Putamen (tissue), 1 donor: ENCODE measurements around the gene LANCL3.
"Not testable (repeated sequence)": the region's sequence is repeated elsewhere in the genome, so short reads cannot be mapped to it uniquely, and the experiment has no call there.

Experiments used
- DNase-seq: peaks from one replicate; pipeline ENCODE4 v3.0.0-alpha.2; 2016; ENCODE audit warnings: low spot score

LANCL3 gene

DNA sequence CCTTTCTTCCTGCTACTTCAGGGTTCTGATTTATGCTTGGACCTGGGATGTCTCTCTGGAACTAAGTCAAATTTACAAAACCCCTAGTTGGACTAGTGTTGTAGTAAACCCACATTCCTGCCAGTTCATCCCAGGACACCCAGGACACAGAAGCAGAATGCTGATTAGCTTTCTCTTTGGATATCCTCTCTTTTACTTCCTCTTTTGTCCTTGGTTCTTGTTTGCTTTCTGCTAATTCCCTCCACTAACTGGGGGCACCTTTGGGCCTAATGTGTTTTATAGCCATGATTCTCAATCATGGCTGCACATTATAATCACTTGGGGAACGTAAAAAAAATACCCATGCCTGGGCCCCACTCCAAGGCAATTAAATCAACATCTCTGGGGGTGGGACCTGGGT, 42.5 kb downstream of the LANCL3 start:
- DNase-seq = no peak

DNA sequence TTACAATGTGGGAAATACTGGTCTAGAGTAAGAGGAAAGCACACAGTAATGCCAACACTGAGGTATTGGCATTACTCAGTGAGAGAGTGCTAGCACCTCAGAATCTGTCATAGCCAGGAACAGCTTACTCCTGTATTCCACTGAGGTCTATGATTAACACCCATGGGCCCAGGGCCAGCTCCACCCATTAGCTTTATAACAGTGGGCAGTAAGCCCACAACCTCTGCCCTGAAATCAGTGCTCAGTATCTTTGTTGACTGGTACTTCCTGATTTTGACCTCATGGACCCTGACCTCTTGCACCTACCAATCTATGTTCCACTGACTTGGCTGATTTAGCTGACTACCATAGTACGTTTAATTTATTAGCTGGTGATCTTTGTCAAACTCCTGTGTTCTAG, 56.1 kb downstream of the LANCL3 start:
- DNase-seq = no peak

DNA sequence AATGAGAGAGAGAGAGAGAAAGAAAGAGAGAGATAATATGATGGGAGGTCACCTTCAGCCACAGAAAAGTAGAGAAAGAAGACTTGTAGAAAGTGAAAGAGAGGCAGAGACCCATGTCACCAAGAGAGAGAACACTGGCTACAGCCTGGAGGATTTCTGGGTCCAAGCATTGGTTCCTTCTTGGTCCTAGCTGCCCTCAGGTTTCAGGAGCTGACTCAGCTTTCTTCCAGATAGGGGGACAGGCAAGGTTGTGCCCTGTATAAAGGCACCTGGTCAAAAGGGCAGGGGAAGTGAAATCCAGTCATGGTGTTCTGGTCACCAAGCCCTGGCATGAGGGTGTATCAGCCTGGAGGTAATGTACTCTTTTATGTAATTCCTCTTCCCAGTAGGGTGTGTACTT, 66.6 kb downstream of the LANCL3 start:
- DNase-seq = no peak

DNA sequence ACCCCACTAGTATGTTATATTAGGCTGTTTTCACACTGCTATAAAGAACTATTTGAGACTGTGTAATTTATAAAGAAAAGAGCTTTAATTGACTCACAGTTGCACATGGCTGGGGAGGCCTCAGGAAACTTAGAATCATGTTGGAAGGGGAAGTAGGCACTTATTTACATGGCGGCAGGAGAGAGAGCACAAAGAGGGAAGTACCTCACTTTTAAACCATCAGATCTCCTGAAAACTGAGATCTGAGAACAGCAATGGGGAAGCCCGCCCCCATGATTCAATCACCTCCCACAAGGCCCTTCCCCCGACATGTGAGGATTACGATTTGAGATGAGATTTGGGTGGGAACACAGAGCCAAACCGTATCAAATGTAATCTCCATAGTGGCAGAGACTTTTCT, 68.7 kb downstream of the LANCL3 start:
- DNase-seq = no peak

DNA sequence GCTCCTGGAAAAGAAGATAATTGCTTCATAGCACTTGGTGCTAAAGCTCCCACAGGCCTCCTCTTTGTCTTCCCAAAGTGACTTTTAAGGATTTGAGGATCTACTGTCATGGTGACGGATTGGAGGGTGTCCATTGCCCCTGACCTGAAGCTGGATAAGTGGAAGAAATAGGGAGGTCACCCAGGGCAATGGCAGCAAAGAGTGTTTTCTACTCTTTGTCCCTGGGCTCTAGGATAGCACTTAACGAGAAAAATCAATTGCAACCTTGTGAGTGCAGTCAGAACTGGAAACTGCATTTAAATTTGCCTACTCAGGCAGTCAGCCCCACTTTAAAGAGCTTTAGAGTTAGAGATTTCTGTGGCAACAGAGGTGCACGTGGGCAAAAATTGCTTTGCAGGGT, 70.4 kb downstream of the LANCL3 start:
- no peak for DNase-seq

DNA sequence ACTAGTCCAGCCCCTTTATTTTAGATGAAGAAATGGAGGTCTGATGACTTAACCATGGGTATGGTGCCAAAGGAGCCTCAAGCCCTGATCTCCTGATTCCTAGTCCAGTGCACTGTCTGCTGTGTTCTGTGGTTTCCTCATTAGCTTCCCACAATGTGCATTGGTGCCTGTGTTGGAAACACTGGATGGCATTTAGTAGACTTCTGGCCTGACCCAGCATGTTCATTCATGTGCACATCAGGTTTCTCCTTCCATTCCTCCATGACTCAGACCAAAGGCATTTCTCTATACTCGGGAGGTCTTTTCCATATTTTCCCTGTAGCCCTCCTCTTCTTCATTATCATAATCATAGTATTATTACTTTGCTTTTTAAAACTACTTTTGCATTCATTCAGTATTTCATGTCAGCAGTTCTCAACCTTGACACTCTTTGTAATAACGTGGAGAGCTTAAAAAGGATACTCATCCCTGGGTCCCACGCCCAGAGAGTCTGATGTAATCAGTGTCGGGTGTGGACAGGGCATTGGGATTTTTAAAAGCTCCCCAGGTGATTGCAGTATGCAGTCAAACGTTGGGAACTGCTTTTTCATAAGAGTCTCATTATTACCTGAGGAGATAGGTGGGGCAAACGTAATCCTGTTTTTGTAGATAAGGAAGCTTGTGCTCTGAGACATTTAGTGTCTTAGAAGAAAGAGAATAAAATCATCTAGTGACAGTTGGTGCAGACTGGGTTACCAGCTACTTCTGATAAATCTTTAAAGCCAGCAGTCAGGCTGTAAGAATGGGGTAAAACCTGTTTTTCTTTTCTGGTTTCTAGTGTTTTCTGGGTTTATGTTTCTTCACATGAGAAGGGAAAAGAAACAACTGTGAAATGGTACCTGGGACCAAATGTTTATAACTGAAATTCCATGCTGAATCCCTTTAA, 73.2 kb downstream of the LANCL3 start:
- no peak for DNase-seq

DNA sequence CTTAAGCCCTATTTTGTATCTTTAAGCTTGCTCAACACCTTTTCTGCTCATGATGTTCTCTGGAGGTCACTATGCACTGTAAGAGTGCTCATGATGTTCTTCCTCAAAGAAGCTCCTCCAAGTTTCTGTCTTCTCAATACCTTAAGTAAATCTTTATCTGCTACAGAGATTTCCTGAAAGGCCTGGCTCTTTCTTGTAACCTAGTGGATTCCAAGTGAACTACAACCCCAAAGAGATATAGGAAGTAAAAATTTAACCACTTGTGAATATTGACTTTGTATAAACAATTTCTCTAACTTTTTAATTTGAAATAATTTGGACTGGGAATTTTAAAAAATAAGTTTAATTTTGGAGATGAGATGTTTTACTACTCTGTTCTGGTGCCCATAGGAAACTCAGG, 74.8 kb downstream of the LANCL3 start:
- DNase-seq = no peak

DNA sequence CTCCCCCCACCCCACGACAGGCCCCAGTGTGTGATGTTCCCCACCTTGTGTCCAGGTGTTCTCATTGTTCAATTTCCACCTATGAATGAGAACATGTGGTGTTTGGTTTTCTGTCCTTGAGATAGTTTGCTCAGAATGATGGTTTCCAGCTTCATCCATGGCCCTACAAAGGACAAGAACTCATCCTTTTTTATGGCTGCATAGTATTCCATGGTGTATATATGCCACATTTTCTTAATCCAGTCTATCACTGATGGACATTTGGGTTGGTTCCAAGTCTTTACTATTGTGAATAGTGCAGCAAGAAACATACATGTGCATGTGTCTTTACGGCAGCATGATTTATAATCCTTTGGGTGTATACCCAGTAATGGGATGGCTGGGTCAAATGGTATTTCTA, 79.4 kb downstream of the LANCL3 start:
- not testable (repeated sequence) for DNase-seq

DNA sequence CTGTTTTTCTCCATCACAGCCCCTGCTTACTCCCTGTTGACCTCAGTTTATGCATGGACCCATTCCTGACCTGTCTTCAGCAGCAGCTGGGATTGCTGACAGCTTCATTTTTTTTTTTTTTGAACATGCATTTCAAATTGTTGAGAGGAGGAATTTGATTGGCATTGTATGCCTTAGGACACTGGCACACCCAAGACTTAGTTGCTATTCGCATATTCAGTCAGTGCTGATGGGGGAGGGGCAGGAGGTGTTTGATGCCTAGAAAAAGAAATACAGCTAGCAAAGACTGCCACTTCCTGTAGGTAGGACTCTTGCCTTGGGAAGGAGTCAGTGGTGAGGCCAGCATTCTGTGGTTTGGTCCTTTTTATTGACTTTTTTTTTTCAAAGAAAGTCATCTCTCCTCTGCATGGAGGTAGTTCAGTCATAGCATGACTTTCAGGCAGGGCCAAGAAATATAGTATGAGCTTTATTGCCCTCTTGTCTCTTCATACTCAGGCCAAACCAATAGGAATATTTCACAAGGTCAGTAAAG, 80.5 kb downstream of the LANCL3 start:
- no peak for DNase-seq

DNA sequence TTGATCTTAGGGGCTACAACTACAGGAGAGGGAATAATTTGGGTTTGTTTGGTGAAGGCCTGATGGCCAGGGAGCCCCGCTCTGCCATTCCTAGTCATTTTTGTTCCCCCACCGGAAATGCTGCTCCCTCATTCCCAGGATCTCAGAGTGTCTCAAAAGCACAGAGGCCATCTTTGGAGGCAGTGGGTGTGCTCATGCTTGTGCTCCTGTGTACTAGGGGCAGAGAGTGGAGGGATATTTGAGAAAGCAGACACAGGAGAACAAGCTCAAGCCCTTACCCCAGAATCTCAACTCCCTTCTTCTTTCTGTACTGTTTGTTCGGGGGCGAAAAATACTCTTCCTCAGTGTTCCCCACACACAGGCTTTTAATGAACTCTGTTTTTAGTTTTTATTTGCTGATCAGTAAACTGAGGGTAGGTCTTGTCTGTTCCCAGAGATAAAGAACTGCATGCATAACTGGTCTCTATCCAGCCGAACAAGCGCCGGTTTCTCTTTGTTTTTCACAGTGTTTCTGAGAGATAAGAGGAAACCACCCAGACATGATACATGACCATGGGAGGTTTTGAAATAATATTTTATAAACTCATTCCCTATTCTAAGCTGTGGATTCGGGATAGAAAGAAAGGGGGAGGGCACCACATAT, 81.2 kb downstream of the LANCL3 start:
- no peak for DNase-seq

DNA sequence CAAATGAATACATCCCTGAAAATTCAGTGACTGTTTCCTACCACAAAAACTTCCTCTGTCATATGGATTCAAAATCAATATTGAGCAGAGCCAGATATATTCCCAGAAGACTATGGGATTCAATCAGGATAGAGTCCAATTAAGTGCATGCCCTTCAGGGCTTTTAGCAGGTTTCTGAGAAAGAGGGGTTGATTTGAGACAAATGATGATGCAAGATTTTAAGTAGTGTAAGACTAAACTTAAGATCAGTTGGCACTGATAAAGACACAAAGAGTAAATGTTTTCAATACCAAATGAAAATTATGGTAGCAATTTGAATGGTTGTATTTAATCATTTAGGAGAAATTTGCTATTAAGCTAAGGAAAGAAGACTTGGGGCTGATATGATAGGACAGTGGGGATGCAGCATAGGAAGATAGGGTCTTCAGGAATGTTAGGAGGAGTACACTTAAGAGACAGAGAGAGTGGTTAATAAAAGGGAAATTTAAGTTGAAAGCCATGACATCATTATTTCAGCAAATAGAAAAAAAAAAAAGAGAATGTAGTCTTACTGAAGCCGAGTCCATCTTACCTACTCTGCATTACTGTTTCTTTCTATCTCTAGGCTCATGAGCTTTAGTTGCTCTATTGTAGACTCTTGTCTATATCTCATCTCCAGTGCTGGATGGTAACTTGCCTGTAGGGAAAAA, 82.1 kb downstream of the LANCL3 start:
- no peak for DNase-seq

DNA sequence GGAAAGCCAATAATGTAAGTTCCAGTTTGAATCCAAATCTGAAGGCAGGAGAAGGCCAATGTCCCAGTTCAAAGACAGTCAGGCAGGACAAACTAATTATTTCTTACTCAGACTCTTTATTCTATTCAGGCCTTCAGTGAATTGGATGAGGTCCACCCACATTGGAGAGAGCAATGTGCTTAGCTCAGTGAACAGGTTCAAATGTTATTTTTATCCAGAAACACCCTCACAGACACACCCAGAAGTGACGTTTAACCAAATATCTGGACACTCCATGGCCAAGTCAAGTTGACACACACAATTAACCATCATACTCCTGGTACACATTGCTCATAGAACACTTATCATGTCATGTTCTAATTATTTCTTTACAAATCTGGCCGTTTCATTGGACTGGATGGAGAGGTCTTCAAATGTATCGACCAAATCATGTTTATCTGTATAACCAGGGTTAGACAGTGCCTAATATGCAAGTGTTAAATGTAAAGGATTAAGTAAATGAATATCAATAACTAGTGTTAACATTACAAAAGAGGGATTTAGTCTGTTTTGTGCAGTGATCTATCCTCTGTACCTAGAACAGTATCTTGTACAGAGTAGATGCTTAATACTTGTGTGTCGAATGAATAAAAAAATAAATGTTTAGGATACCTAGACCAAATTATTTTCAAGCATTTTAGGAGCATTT, 87.0 kb downstream of the LANCL3 start:
- no peak for DNase-seq

DNA sequence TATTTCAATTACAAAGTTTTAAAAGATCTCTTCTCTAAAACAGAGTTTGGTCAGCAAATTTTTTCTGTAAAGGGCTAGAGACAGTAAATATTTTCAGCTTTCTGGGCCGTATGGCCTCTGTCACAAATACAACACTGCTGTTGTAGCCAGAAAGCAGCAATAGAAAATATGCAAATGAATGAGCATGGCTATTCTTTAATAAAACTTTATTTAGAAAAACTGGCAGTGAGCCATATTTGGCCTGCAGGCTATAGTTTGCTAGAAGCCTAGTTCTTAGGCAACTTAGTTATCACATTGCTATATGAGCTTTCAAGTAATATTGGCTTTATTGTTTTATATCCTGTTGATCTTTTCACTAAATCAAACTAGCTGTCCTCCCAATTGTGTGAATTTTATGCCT, 87.6 kb downstream of the LANCL3 start:
- DNase-seq = no peak

DNA sequence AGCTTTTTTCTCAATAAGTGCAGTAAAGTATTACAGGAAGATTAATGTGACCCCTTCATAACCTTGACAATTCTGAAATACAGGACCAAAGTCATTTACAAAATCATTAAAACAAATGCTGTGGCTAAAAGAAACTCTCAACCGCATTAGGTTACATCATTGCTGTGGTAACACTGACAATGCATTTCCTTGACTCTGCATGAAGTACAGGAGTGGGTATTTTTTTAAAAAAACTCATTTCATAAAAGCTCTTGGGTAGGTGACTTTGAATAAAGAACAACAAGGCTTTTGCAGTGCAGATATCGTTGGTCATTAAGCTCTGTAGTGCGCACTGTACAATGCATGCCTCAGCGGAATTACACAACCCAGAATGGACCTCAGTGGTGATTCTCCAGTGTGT, 90.7 kb downstream of the LANCL3 start:
- DNase-seq = no peak

DNA sequence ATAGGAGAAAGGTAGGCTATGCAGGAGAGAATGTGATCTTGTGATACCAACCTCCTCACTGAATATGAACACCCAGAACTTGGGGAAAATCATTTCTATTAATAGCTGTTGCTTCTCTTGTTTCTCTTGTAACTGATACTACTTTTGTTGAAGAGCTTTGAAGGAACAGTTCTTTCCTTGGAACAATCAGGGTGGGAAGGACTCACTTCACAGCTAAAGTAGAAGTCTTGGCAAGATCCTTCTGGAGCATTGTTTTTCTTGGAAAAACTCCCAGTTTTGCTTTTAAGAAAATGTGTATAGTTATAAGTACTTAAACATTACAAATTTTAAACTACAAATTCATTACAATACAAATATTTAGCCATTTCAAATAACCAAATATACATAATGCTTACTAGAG, 95.1 kb downstream of the LANCL3 start:
- DNase-seq = no peak

DNA sequence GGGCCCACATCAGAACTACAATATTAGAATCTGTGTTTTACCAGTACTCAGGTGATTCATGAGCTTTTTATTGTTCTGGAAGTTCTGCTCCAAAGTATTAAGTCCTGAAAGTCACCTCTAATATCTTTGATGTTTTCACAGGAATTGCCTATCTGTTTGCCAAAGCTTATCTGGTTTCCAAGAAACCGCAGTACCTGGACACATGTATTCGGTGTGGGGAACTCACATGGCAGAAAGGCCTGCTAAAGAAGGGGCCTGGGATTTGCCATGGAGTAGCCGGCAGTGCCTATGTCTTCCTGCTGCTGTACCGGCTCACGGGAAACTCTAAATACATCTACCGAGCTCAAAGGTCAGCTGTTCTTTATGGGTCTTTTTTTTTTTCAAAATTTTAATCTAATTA, 95.7 kb downstream of the LANCL3 start:
- DNase-seq = no peak

DNA sequence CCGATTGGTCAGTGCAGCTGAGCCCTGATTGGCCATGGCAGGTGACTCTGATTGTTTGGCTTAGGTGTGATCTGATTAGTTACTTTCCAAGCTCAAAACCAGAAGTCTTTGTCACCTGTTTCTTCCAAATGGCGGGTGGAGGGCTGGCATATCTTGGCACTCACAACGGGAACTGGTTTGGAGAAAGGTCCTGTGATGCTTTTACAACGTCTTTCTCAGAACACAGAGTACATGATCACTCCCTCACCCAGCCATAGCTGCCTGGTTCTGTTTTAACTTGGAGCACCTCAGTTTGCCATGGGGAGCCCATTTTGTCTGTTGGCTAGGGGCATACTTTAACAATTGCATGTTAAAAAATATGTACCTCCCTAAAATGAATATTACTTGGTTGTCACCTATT, 101.1 kb downstream of the LANCL3 start:
- DNase-seq = no peak

DNA sequence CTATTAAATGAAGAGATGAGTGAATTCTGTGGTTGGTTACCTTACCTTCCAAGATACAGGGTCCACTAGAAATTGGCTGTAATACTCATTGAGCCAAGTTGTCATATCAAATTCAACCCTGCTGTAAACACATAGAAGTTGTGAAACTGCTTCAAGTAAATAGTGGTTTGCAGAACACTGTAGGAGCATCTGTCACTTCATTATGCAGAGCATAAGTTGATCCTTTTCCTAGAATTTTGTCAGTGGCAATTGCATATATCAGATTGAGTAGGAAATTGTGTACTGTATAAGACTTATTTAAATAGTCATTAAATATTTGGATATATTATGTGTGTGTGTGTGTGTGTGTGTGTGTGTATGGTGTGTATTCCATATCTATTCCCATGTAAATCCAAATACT, 105.3 kb downstream of the LANCL3 start:
- no peak for DNase-seq

DNA sequence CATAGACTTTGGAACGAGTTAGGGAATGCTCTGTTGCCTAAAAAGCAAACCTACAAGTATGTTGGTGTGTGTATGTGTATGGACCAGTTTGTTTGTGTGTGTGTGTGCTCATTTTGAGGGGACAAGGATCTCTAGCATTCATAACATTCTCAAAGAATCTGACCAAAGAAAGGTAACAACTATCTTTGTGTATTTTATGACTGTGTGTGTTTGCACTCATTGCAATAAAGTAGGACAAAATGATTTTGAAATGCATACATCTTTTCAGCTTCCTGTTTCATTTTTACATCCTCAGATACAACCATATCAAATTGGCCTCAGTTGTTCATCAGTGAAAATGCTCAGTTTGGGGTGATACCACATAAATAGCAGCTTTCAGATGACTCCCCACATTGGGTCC, 105.8 kb downstream of the LANCL3 start:
- no peak for DNase-seq

DNA sequence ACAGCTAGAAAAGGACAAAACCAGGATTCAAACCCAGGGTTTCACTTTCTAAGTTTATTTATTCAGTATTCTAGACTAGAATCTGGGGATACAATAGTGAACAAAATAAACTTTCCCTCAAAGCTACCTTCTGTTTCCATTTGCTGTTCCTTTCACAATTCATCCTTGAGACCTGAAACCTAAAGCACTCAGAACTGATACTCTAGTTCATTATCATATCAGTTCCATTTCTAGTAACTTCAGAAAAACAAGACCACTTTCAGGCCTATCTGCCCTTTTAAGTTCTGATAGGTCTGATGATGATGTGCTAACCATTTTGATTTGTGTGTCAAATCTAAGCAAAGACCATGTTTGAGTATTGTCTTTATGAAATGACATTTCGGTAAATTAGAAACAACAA, 106.3 kb downstream of the LANCL3 start:
- DNase-seq = no peak

DNA sequence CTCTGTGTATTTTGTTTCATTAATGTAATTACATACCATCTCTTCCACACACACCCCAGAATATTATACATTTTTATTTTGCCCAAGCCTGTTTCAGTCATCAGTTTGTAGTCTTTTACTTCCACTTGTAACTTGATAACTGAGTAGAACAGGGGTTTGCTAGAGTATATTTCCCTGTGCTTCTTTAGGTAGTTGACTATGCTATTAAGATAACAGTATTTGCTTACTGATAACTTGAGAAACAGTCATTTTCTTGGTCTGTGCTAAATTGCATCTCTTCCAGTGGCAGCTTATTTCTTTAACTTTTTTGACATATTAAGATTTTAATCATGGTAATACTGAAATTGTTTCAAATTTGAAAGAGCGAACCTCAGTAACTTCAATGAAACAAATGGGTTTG, 107.1 kb downstream of the LANCL3 start:
- no peak for DNase-seq

DNA sequence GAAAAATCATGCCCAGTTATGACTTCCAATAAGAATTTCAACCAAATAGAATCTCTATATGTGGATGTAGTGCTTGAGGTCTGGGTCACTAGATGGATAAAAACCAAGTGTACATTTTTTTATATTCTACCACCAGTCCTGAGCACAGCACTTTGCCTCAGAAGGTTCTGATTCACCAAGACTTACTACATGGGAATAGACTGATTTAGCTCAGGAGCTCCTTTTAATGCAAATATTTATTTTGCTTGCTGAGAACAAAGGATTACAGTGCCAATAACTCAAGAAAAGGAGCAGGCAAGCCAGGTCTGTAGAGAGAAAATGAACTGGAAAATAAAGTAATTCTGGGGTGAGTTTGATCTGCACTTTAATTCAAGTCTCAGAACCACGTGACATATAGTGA, 107.8 kb downstream of the LANCL3 start:
- no peak for DNase-seq
